MM.1S (cell line): Measurements from ENCODE around the gene SLC29A3.

Experiments
- DNase-seq: peaks from one replicate; pipeline ENCODE4 v3.0.0-alpha.2; 2015
- H2AFZ ChIP-seq: fragments of 300-600 bp; sonication (generic); 2 replicates; pipeline ENCODE4 v1.6.0; 2016; ENCODE audit warnings: antibody characterized with exemption, low read length
- H3F3A ChIP-seq: fragments of 300-600 bp; sonication (generic); 2 replicates; pipeline ENCODE4 v1.6.1; 2016; ENCODE audit warnings: mild to moderate bottlenecking, antibody characterized with exemption, low read length, moderate library complexity, mixed read lengths; ENCODE audit not compliant: insufficient read depth
- H3K27ac ChIP-seq: fragments of 300-600 bp; sonication (generic); 2 replicates; pipeline ENCODE4 v1.5.1; 2016; ENCODE audit warnings: mild to moderate bottlenecking, low read length
- H3K27me3 ChIP-seq: fragments of 300-600 bp; sonication (generic); replicated peaks from 2 replicates; pipeline ENCODE4 v1.6.0; 2016; ENCODE audit warnings: low read length; ENCODE audit not compliant: insufficient read depth
- H3K36me3 ChIP-seq: fragments of 300-600 bp; sonication (generic); replicated peaks from 2 replicates; pipeline ENCODE4 v1.6.1; 2016; ENCODE audit warnings: mild to moderate bottlenecking, low read length, mixed read lengths; ENCODE audit not compliant: insufficient read depth
- H3K4me1 ChIP-seq: fragments of 300-600 bp; sonication (generic); 2 replicates; pipeline ENCODE4 v1.6.1; 2016; ENCODE audit warnings: low read length, mixed read lengths
- H3K4me2 ChIP-seq: fragments of 300-600 bp; sonication (generic); 2 replicates; pipeline ENCODE4 v1.6.0; 2016; ENCODE audit warnings: low read depth, low read length
- H3K4me3 ChIP-seq: fragments of 300-600 bp; sonication (generic); 2 replicates; pipeline ENCODE4 v1.5.1; 2016; ENCODE audit warnings: low read length, mixed read lengths
- H3K79me2 ChIP-seq: fragments of 300-600 bp; sonication (generic); 2 replicates; pipeline ENCODE4 v1.6.1; 2016; ENCODE audit warnings: mixed run types, low read length, mixed read lengths
- H3K9ac ChIP-seq: fragments of 300-600 bp; sonication (generic); 2 replicates; pipeline ENCODE4 v1.6.1; 2016; ENCODE audit warnings: low read length, mixed read lengths
- H3K9me2 ChIP-seq: fragments of 300-600 bp; sonication (generic); replicated peaks from 2 replicates; pipeline ENCODE4 v1.6.1; 2016; ENCODE audit warnings: mild to moderate bottlenecking, low read length, mixed read lengths; ENCODE audit not compliant: insufficient read depth
- H3K9me3 ChIP-seq: fragments of 300-600 bp; sonication (generic); replicated peaks from 2 replicates; pipeline ENCODE4 v1.6.1; 2016; ENCODE audit warnings: mild to moderate bottlenecking, low read length, mixed read lengths; ENCODE audit not compliant: insufficient read depth
- H4K20me1 ChIP-seq: fragments of 300-600 bp; sonication (generic); 2 replicates; pipeline ENCODE4 v1.6.1; 2016; ENCODE audit warnings: mild to moderate bottlenecking, low read length, moderate library complexity, mixed read lengths; ENCODE audit not compliant: insufficient read depth
- CTCF ChIP-seq: fragments of 300-600 bp; sonication (generic); IDR thresholded peaks from 2 replicates; pipeline ENCODE4 v1.5.1; 2016; ENCODE audit warnings: antibody characterized with exemption, low read length, mixed read lengths
- EZH2 ChIP-seq: fragments of 300-600 bp; sonication (generic); optimal IDR thresholded peaks from 2 replicates; pipeline ENCODE3; 2017; ENCODE audit warnings: low read depth, mild to moderate bottlenecking, antibody characterized with exemption, low read length, mixed read lengths
- EZH2phosphoT487 ChIP-seq: fragments of 300-600 bp; sonication (generic); IDR thresholded peaks from 2 replicates; pipeline ENCODE4 v1.6.1; 2018; ENCODE audit warnings: antibody characterized with exemption, low read length

The SLC29A3 gene

GRCh38 chr10:71321386-71321785, 2.3 kb downstream of the SLC29A3 start:
- Histone ChIP-seq H3K4me2 (no peak overlapping the region), H3K4me3 (no peak overlapping the region)

DNA sequence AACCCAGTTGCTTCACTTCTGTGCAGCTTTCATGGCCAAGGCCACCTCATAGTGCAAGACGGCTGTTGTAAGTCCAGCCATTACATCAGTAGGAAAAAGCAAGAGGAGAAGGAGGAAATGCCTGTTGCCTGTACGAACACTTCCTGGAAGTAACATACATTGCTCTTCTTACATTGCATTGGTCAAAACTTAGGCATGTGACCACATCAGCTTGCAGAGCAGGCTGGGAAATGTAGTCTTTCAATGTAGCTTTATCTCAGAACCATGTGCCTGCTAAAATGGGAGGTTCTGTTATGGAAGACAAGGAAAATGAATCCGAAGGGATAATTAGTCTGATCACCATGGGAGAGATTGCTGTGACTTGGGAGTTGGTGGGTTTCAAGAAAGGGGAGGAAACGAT, 4.3 kb downstream of the SLC29A3 start:
- Histone ChIP-seq H3K79me2 (no peaks in the 10 kb centered on the region), H3K4me3 (no peak overlapping the region), H3K27me3 (no peaks in the 10 kb centered on the region), H3K4me1 (no peaks in the 10 kb centered on the region), H3K36me3 (no peaks in the 10 kb centered on the region), H4K20me1 (no peaks in the 10 kb centered on the region), H2AFZ (0 out of 2 replicates have a peak overlapping the region, but pooled peaks have one; percentile 5), H3K27ac (no peak overlapping the region), H3K9ac (no peak overlapping the region), H3K4me2 (no peak overlapping the region), H3K9me3 (no peaks in the 10 kb centered on the region), H3F3A (no peaks in the 10 kb centered on the region), H3K9me2 (no peaks in the 10 kb centered on the region)
- DNase-seq, result no peak
- TF ChIP-seq CTCF, result no peak
- no peak for TF ChIP-seq EZH2
- TF ChIP-seq EZH2phosphoT487, result no peak

More at GRCh38 chr10:71321386-71321785, 2.3 kb downstream of the SLC29A3 start:
- peaks cover 4% of the 10 kb centered on the region; the same call in 1 of the 2 replicates for H3F3A ChIP-seq
- no peaks in the 10 kb centered on the region for H3K27me3 ChIP-seq
- no peak overlapping the region for H3K9ac ChIP-seq
- H3K9me2 ChIP-seq, result no peaks in the 10 kb centered on the region
- H3K9me3 ChIP-seq, result no peaks in the 10 kb centered on the region
- no peak overlapping the region for H2AFZ ChIP-seq
- H4K20me1 ChIP-seq, result no peaks in the 10 kb centered on the region
- DNase-seq, result no peak
- no peak for TF ChIP-seq CTCF
- TF ChIP-seq EZH2phosphoT487, result no peak
- TF ChIP-seq EZH2, result no peak
- H3K4me1 ChIP-seq, result peaks cover 6% of the 10 kb centered on the region
- no peaks in the 10 kb centered on the region for H3K36me3 ChIP-seq
- no peak overlapping the region for H3K27ac ChIP-seq
- no peaks in the 10 kb centered on the region for H3K79me2 ChIP-seq

GRCh38 chr10:71324743-71325142, 5.7 kb downstream of the SLC29A3 start:
- Histone ChIP-seq H2AFZ (no peak overlapping the region), H3K4me3 (no peak overlapping the region), H3K4me1 (no peaks in the 10 kb centered on the region), H3K4me2 (no peak overlapping the region), H3K27me3 (no peaks in the 10 kb centered on the region), H4K20me1 (no peaks in the 10 kb centered on the region), H3K79me2 (no peaks in the 10 kb centered on the region), H3F3A (no peaks in the 10 kb centered on the region), H3K36me3 (no peaks in the 10 kb centered on the region), H3K9me3 (no peaks in the 10 kb centered on the region), H3K9me2 (no peaks in the 10 kb centered on the region), H3K9ac (no peak overlapping the region), H3K27ac (no peak overlapping the region)
- TF ChIP-seq EZH2phosphoT487 (no peak), EZH2 (no peak), CTCF (no peak)
- DNase-seq, result no peak

- Histone ChIP-seq H3K9ac (no peak overlapping the region), H3K4me2 (no peak overlapping the region), H3K79me2 (no peaks in the 10 kb centered on the region), H3K4me3 (no peak overlapping the region), H2AFZ (no peak overlapping the region), H3K27me3 (no peaks in the 10 kb centered on the region), H3F3A (no peaks in the 10 kb centered on the region), H3K4me1 (no peaks in the 10 kb centered on the region), H4K20me1 (no peaks in the 10 kb centered on the region), H3K27ac (no peak overlapping the region), H3K9me2 (no peaks in the 10 kb centered on the region), H3K9me3 (no peaks in the 10 kb centered on the region), H3K36me3 (no peaks in the 10 kb centered on the region)
- TF ChIP-seq CTCF, result no peak
- no peak for TF ChIP-seq EZH2phosphoT487
- no peak for TF ChIP-seq EZH2
- DNase-seq, result no peak
These were observed 6.2 kb downstream of the SLC29A3 start for GRCh38 chr10:71325267-71325666.
